Mesendoderm (in vitro differentiated cells): ENCODE measurements around the gene HIVEP1.

ENCODE experiments used
- DNase-seq: peaks from one replicate; pipeline ENCODE4 v3.0.0; 2013
- H2AK5ac ChIP-seq: 2 replicates; pipeline ENCODE4 v1.6.1; 2013; ENCODE audit warnings: low read length, inconsistent platforms
- H2BK120ac ChIP-seq: 2 replicates; pipeline ENCODE4 v1.6.1; 2013; ENCODE audit warnings: low read depth, mild to moderate bottlenecking, low read length, moderate library complexity, mixed read lengths
- H2BK15ac ChIP-seq: replicated peaks from 2 replicates; pipeline ENCODE4 v1.6.1; 2013; ENCODE audit warnings: low read depth, mild to moderate bottlenecking, moderate library complexity
- H2BK5ac ChIP-seq: 2 replicates; pipeline ENCODE4 v1.6.1; 2013; ENCODE audit warnings: low read length, inconsistent platforms
- H3K18ac ChIP-seq: 2 replicates; pipeline ENCODE4 v1.6.1; 2013; ENCODE audit warnings: mild to moderate bottlenecking, low read length, mixed read lengths
- H3K23ac ChIP-seq: one replicate; pipeline ENCODE4 v1.6.1; 2013; ENCODE audit warnings: low read length
- H3K27ac ChIP-seq: 2 replicates; pipeline ENCODE4 v1.5.1; 2013; ENCODE audit warnings: low read depth, mild to moderate bottlenecking, inconsistent platforms, low read length, moderate library complexity
- H3K27me3 ChIP-seq: 2 replicates; pipeline ENCODE4 v1.6.1; 2013; ENCODE audit warnings: low read length, control low read depth, mild to moderate bottlenecking, inconsistent platforms; ENCODE audit not compliant: insufficient read depth, poor library complexity
- H3K36me3 ChIP-seq: 2 replicates; pipeline ENCODE4 v1.6.1; 2013; ENCODE audit warnings: low read length, inconsistent platforms; ENCODE audit not compliant: control insufficient read depth, insufficient read depth
- H3K4ac ChIP-seq: one replicate; pipeline ENCODE4 v1.6.1; 2013; ENCODE audit warnings: low read depth, mild to moderate bottlenecking, low read length, moderate library complexity
- H3K4me1 ChIP-seq: 2 replicates; pipeline ENCODE4 v1.6.1; 2013; ENCODE audit warnings: low read depth, low read length, inconsistent platforms; ENCODE audit not compliant: control insufficient read depth
- H3K4me2 ChIP-seq: 2 replicates; pipeline ENCODE4 v1.6.1; 2013; ENCODE audit warnings: low read length
- H3K4me3 ChIP-seq: 2 replicates; pipeline ENCODE4 v1.5.1; 2013; ENCODE audit warnings: mild to moderate bottlenecking, low read length
- H3K56ac ChIP-seq: one replicate; pipeline ENCODE4 v1.6.1; 2013; ENCODE audit warnings: low read length
- H3K79me1 ChIP-seq: 2 replicates; pipeline ENCODE4 v1.6.1; 2013; ENCODE audit warnings: low read length, inconsistent platforms
- H3K79me2 ChIP-seq: 2 replicates; pipeline ENCODE4 v1.6.1; 2013; ENCODE audit warnings: mild to moderate bottlenecking, low read length; ENCODE audit not compliant: control insufficient read depth, insufficient read depth
- H3K9ac ChIP-seq: 2 replicates; pipeline ENCODE4 v1.6.1; 2013; ENCODE audit warnings: low read length, inconsistent platforms
- H4K5ac ChIP-seq: one replicate; pipeline ENCODE4 v1.6.1; 2013; ENCODE audit warnings: low read length
- H4K8ac ChIP-seq: one replicate; pipeline ENCODE4 v1.6.1; 2013; ENCODE audit warnings: low read depth, mild to moderate bottlenecking, control low read depth, low read length, moderate library complexity
- WGBS: extraction: QIAGEN DNeasy Blood & Tissue Kit; methylation state at CpG from one replicate; pipeline ENCODE4 v1.1.7; 2013; ENCODE audit warnings: low lambda C conversion rate, missing lambda C conversion rate; ENCODE audit not compliant: insufficient coverage; ENCODE audit errors: extremely low coverage; 5-methylcytosine and 5-hydroxymethylcytosine counted together

The HIVEP1 gene

DNA sequence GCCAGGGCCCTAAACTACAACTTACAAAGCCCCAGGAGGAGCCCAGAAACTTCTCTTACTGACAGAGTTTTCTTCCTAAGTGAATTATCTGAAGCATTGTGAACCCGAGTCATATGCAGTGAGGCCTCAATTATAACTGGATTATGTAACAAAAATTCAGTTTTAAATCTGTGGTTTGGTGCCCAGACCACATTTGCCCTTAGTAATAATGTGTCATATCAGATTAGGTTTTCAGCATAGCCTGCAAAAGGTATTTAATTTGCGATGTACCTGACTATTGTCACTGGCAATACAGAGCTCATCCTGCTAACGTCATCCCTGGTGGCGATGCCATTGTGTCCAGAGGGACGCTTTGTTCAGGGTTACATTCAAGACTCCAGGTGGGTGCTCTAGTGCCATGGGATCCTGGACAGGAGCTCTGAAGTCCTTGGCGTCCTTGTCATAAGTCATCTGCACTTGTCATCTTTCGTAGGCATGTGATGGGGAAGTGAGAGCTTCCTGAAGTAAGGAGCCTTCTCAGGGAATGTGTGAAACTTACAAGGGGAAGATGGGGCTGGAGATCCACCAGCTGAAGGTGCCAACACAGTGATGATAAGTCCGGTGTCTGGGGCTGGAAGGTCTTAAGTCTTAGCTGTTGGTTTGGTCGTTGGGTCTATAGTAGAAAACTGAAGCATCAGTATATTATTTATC lies 65.1 kb downstream of the HIVEP1 start:
- H3K27ac ChIP-seq = no peak overlapping the region
- peaks cover 14% of the 10 kb centered on the region for H3K79me1 ChIP-seq
- no peak overlapping the region for H3K56ac ChIP-seq
- no peak overlapping the region for H2BK5ac ChIP-seq
- no peaks in the 10 kb centered on the region for H3K36me3 ChIP-seq
- no peak for DNase-seq
- no peak overlapping the region for H3K4me3 ChIP-seq
- H3K18ac ChIP-seq = no peak overlapping the region
- no peak overlapping the region for H2AK5ac ChIP-seq
- H3K4ac ChIP-seq = no peak overlapping the region
- no peak overlapping the region for H3K4me2 ChIP-seq
- no CpG with 5 or more reads among the region's 9 CpGs for WGBS
- no peak overlapping the region for H4K5ac ChIP-seq
- H3K4me1 ChIP-seq = no peaks in the 10 kb centered on the region
- no peak overlapping the region for H2BK120ac ChIP-seq
- H3K79me2 ChIP-seq = peaks cover 13% of the 10 kb centered on the region
- no peak overlapping the region for H2BK15ac ChIP-seq
- no peak overlapping the region for H3K9ac ChIP-seq
- no peak overlapping the region for H4K8ac ChIP-seq
- H3K23ac ChIP-seq = no peak overlapping the region
- no peaks in the 10 kb centered on the region for H3K27me3 ChIP-seq

DNA sequence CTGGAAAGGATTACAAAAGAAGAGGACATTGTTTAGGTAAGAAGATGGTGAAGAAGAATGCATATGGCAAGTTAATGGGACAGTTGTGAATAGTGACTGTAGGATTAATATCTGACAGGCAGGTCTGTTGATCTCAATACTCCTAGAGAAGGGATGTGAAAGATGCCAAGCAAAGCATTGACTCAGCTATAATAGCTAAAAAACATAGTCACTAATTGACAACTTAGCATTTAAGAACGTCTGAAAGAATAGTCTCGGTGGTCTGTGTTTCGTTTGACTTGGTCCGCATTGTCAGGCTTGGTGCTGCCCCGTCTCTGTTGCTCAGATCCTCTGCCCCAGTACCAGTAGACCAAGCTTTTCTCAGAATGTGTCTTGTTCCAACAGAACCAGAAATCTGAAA lies 65.9 kb downstream of the HIVEP1 start:
- no peak overlapping the region for H3K9ac ChIP-seq
- no peak overlapping the region for H3K4ac ChIP-seq
- H3K4me1 ChIP-seq = no peaks in the 10 kb centered on the region
- H3K27me3 ChIP-seq = no peaks in the 10 kb centered on the region
- no peak overlapping the region for H2BK15ac ChIP-seq
- no peak for DNase-seq
- H3K56ac ChIP-seq = no peak overlapping the region
- H3K23ac ChIP-seq = no peak overlapping the region
- H3K79me1 ChIP-seq = peaks cover 14% of the 10 kb centered on the region
- H3K36me3 ChIP-seq = no peaks in the 10 kb centered on the region
- no peak overlapping the region for H3K27ac ChIP-seq
- H3K18ac ChIP-seq = no peak overlapping the region
- peaks cover 15% of the 10 kb centered on the region for H3K79me2 ChIP-seq
- no peak overlapping the region for H3K4me3 ChIP-seq
- no peak overlapping the region for H2BK120ac ChIP-seq
- H4K8ac ChIP-seq = no peak overlapping the region
- no peak overlapping the region for H2BK5ac ChIP-seq
- no peak overlapping the region for H2AK5ac ChIP-seq
- H4K5ac ChIP-seq = no peak overlapping the region
- no peak overlapping the region for H3K4me2 ChIP-seq
- WGBS = no CpG with 5 or more reads among the region's 5 CpGs

DNA sequence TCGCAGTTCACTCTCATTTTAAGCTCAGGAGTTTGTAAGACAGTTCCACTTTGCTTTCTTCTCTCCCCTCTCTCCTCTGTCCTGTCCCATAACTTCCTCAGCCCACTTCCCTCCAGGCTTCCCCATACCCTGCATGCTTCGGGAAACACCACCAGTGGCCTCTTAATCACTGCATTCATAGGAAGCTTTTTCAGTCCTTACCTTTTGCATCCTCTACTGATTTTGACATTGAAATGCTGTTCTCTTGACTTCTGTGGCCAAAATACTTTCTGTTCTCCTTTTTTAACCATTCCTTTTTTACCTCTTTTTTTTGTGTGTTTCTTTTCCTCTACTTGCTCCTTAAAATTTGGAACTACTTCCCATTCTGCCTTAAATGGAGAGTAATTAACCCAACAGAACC lies 69.7 kb downstream of the HIVEP1 start:
- Histone ChIP-seq H2BK120ac (no peak overlapping the region), H3K9ac (no peak overlapping the region), H3K23ac (no peak overlapping the region), H3K27me3 (no peaks in the 10 kb centered on the region), H3K36me3 (no peaks in the 10 kb centered on the region), H3K18ac (no peak overlapping the region), H3K79me2 (peaks cover 9% of the 10 kb centered on the region), H3K4me1 (no peaks in the 10 kb centered on the region), H3K4me3 (no peak overlapping the region), H3K4me2 (no peak overlapping the region), H3K56ac (no peak overlapping the region), H2AK5ac (no peak overlapping the region), H3K4ac (no peak overlapping the region), H4K8ac (no peak overlapping the region), H4K5ac (no peak overlapping the region), H2BK5ac (no peak overlapping the region), H3K27ac (no peak overlapping the region), H2BK15ac (no peak overlapping the region), H3K79me1 (peaks cover 11% of the 10 kb centered on the region)
- WGBS = no CpG with 5 or more reads among the region's 2 CpGs
- no peak for DNase-seq

DNA sequence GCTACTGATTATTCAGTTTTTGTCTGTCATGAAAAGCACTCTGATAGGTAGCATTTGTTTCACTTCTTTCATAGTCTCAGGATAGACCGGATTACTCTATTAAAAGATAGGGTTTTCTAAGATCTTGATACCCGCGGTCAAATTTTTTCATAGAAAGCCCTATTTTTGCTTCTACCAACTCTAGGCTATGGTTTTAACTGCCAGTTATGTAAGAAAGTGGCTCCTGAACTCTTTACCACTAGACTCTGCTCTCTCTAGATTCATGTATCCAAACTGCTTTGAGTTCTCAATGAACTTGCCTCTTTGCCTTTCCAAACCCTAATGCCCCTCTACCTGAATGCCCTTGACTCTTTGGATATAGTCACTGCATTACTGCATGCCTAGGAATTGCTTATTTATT lies 70.3 kb downstream of the HIVEP1 start:
- Histone ChIP-seq H2BK5ac (no peak overlapping the region), H3K4me1 (no peaks in the 10 kb centered on the region), H3K4me3 (no peak overlapping the region), H3K27ac (no peak overlapping the region), H3K23ac (no peak overlapping the region), H4K8ac (no peak overlapping the region), H3K9ac (no peak overlapping the region), H3K36me3 (no peaks in the 10 kb centered on the region), H4K5ac (no peak overlapping the region), H2BK15ac (no peak overlapping the region), H3K79me2 (peaks cover 6% of the 10 kb centered on the region), H3K4me2 (no peak overlapping the region), H3K4ac (no peak overlapping the region), H2AK5ac (no peak overlapping the region), H3K18ac (no peak overlapping the region), H3K56ac (no peak overlapping the region), H2BK120ac (no peak overlapping the region), H3K27me3 (no peaks in the 10 kb centered on the region), H3K79me1 (peaks cover 7% of the 10 kb centered on the region)
- DNase-seq = no peak
- WGBS = no CpG with 5 or more reads among the region's 3 CpGs

DNA sequence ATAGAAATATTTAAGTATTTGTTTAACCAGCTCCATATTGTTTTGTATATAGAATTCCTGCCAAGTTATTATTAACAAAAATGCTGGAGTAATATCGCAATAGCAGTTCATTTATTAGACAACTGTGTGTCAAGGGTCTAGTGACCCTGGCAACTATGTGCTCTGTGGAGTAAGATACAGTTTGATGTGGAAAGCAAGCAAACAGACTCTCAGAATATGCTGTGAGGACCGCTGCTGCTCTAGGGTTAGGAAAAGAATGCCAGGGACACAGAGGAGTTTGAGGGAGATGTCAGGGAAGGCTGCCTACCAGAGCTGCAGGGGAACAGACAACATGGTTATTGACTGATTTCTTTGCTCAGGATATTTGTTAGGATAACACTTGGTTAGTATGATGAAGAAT lies 71.2 kb downstream of the HIVEP1 start:
- no peak overlapping the region for H3K9ac ChIP-seq
- no CpG with 5 or more reads among the region's 2 CpGs for WGBS
- no peak overlapping the region for H3K18ac ChIP-seq
- no peaks in the 10 kb centered on the region for H3K27me3 ChIP-seq
- H3K23ac ChIP-seq = no peak overlapping the region
- H3K56ac ChIP-seq = no peak overlapping the region
- no peak overlapping the region for H2AK5ac ChIP-seq
- H3K4me2 ChIP-seq = no peak overlapping the region
- peaks cover 8% of the 10 kb centered on the region for H3K79me2 ChIP-seq
- H3K27ac ChIP-seq = no peak overlapping the region
- no peaks in the 10 kb centered on the region for H3K4me1 ChIP-seq
- H4K8ac ChIP-seq = no peak overlapping the region
- H2BK120ac ChIP-seq = no peak overlapping the region
- H3K79me1 ChIP-seq = peaks cover 6% of the 10 kb centered on the region
- H3K4me3 ChIP-seq = no peak overlapping the region
- H3K4ac ChIP-seq = no peak overlapping the region
- H2BK15ac ChIP-seq = no peak overlapping the region
- no peaks in the 10 kb centered on the region for H3K36me3 ChIP-seq
- H2BK5ac ChIP-seq = no peak overlapping the region
- no peak overlapping the region for H4K5ac ChIP-seq
- no peak for DNase-seq

DNA sequence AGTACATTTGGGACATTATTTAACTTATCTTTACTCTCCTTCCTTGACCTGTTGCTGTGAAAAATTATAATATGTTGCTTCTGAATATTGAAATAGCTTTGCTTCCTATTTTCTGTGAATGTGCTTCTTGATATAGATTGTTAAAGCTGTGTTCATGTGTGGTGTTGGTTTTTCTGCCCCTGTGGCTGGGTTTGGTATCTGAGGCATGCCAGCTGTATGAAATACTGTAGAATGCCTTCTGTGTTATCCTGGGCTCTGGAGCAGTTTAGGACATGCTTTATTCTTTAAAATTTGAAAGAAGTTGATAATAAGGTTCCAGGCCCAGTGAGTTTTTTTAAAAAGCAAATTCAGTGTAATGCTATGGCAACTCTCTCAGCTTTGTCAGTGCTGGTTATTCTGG lies 71.7 kb downstream of the HIVEP1 start:
- DNase-seq = no peak
- no peak overlapping the region for H2BK5ac ChIP-seq

More for the DNA sequence above, 71.7 kb downstream of the HIVEP1 start:
- H2BK120ac ChIP-seq = no peak overlapping the region
- H4K5ac ChIP-seq = no peak overlapping the region
- no peaks in the 10 kb centered on the region for H3K27me3 ChIP-seq
- H3K79me1 ChIP-seq = peaks cover 5% of the 10 kb centered on the region
- no peak overlapping the region for H2AK5ac ChIP-seq
- no peak overlapping the region for H3K4me2 ChIP-seq
- no peak overlapping the region for H3K27ac ChIP-seq
- peaks cover 8% of the 10 kb centered on the region for H3K79me2 ChIP-seq
- no peak overlapping the region for H4K8ac ChIP-seq
- H3K9ac ChIP-seq = no peak overlapping the region
- no peak overlapping the region for H2BK15ac ChIP-seq
- H3K23ac ChIP-seq = no peak overlapping the region
- H3K4ac ChIP-seq = no peak overlapping the region
- no peaks in the 10 kb centered on the region for H3K4me1 ChIP-seq
- no peak overlapping the region for H3K56ac ChIP-seq
- no peak overlapping the region for H3K18ac ChIP-seq
- H3K36me3 ChIP-seq = no peaks in the 10 kb centered on the region
- H3K4me3 ChIP-seq = no peak overlapping the region
